Forelimb muscle (tissue), 1 donor: ENCODE data around the gene ZNF226. TPM values are rescaled to one million over a fixed set of nuclear protein-coding genes. Genes with fewer than 3 reads are reported as not detected.
"Not testable (repeated sequence)": the region's sequence is repeated elsewhere in the genome, so short reads cannot be mapped to it uniquely, and the experiment has no call there.

ENCODE experiments used
- DNase-seq: peaks from one replicate; pipeline ENCODE4 v3.0.0-alpha.2; 2013; ENCODE audit warnings: low read depth
- polyA plus RNA-seq: library from polyadenylated mRNA; unstranded; fragments of 120-200 nt; gene quantifications from one replicate; pipeline ENCODE4 v1.2.1, GENCODE V29; 2013; ENCODE audit not compliant: insufficient read length

Gene ZNF226
- polyA plus RNA-seq: 12.4 TPM

DNA sequence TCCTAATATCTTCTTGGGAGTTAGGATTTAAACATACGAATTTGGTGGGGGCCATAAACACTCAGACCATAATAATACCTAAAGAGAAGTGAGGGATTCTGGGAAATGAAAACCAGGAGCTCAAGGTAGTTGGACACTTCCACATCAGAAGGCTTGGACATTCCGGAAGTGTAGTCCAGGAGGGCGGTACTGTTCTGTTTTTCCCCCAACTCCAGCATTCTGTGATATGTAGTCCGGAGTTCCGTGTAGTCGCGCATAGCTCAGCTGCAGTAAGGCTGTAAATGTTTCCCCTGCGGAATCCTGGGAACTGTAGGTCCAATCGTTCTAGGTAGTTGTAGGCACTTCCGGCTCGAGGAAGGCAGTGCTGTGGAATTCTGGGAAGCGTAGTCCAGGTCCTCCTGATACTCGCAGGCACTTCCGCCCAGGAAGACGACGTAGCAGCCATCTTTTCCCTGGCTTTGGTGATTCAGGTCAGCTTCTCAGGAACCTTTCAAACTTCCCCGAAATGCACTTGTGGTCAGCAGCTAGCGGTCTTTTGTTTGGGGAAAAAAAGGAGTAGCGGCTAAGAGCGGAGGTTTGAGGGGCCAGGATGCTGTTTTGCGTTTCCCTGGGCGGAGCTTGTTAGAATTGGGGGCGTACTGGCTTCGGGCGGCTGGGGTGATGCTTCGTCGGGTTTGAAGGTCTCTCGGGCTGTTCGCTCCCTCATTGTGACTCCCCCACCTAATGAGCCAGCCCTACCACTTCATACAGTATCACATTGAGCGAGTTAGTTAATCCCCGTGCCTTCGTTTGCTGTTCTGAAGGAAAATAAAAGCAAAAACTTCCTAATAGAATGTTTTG lies at the start of gene ZNF226:
TSS of gene ZNF226 (plus strand) at position 428 of the 840 bp plus-strand sequence. CDS start 4,981 bp downstream, outside the sequence.
- DNase-seq: peak; percentile 99

DNA sequence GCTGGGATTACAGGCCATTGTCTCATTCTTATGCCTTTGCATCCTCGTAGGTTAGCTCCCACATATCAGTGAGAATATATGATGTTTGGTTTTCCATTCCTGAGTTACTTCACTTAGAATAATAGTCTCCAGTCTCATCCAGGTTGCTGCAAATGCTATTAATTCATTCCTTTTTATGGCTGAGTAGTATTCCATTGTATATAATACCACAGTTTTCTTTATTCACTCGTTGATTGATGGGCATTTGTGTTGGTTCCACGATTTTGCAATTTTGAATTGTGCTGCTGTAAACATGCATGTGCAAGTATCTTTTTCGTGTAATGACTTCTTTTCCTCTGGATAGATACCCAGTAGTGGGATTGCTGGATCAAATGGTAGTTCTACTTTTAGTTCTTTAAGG lies 43.7 kb upstream of the ZNF226 start:
- not testable (repeated sequence) for DNase-seq

DNA sequence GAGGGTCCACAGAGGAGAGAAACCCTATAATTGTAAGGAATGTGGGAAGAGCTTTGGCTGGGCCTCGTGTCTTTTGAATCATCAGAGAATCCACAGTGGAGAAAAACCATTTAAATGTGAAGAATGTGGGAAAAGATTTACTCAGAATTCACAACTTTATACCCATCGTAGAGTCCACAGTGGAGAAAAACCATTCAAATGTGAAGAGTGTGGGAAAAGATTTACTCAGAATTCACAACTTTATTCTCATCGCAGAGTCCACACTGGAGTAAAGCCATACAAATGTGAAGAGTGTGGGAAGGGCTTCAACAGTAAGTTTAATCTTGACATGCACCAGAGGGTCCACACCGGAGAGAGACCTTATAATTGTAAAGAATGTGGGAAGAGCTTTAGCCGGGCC lies 32.9 kb upstream of the ZNF226 start:
- no peak for DNase-seq

DNA sequence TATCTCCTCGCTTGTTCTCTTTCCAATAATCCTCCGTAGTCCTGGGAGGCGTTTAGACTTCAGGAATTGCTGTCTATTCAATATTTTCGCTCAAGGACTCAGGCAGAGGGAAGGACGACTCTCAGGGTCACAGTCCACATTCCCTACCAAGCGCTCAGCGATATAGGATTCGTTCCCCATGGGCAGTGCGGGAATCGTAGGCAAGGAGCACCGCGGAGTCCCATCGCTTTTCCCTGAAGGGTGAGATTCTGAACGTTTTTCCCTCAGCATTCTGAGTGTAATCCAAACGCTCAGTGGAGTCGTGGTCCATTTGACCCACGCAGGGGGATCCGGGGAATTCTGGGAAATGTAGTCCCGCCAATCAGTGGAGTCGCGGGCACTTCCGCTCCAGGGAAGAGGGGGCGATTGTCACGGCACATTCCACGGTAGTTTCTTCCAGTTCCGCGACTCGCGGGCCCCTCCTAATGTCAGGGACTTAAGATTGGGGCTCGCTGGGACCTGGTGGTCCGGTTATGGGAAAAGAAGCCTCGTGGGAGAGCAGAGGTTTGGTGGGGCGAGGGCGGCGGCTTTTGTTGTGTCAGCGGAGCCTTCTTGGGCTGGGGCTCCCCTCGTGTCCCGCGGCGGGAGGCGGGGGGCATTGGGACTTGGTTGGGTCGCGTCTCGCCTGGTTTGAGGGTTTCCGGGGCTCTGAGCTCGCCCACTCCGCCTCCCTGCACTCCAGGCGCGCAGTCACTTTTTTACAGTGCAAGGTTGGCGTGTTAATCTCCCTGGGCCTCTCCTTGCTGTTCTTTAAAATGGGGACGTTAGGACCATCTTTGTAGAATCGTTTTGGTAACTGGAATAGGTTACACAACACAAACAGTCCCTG lies 23.5 kb upstream of the ZNF226 start, which contains the start of gene ZNF234:
TSS of gene ZNF234 (plus strand) at position 364 of the 868 bp plus-strand sequence. CDS start 3,079 bp downstream, outside the sequence.
- peak; percentile 82 for DNase-seq

DNA sequence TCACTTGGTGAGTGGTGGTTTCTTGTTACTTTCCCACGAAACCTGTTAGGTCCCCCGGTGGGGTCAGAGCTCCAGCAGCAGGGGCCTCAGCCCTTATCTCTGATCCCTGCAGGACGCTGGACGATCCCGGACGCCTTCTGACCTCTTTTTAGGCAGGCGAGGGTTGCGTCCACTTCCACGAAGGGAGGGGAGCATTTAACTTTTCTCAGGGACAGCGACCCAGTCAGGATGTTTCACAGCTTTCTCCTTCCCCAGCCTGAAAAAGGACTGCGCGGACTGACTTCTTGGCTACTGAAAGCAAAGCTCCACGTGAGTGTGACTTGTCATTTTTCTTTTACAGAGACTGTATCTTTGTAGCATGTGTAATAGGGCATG lies 22.9 kb upstream of the ZNF226 start:
- no peak for DNase-seq

DNA sequence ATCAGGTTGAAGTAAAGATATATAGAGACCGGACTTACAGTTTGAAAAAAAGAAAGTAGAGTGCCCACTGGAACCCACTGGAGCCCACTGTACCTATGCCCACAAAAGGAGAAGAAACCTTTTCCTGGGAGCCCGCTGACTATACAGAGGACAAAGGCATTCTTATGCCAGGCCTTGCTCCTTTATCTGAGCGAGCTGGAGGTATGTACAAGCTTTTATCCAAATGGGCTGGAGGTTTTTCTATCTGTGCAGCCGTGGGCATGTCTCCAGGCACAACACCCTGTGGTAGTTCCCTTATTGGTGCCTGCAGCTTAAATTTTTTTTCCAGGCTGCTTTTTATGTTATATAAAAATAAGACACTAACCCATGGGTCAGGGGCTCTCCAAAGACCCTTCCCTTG lies 15.1 kb upstream of the ZNF226 start:
- DNase-seq: no peak

DNA sequence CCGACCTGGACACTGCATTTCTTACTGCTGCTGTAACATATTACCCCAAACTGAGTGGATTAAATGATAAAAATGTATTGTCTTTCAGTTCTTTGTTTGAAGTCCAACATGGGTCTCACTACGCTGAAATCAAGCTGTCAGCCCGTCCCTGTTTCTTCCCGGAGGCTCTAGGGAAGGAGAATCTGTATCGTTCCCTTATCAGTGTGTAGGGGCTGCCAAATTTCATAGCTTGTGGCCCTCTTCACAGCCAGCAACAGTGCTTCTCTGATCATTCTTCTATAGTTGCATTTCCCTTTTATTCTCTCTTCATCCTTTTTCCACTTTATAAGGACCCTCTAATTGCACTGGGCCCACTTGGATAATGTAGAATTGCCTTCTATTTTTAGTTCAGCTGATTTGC lies 13.4 kb upstream of the ZNF226 start:
- no peak for DNase-seq

DNA sequence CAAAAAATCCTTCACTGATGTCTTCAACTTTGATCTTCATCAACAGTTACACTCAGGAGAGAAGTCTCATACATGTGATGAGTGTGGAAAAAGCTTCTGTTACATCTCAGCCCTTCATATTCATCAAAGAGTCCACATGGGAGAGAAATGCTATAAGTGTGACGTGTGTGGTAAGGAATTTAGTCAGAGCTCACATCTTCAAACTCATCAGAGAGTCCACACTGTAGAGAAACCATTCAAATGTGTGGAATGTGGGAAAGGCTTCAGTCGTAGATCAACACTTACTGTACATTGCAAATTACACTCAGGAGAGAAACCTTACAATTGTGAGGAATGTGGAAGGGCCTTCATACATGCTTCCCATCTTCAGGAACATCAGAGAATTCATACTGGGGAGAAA lies 8.4 kb upstream of the ZNF226 start:
- DNase-seq: no peak

DNA sequence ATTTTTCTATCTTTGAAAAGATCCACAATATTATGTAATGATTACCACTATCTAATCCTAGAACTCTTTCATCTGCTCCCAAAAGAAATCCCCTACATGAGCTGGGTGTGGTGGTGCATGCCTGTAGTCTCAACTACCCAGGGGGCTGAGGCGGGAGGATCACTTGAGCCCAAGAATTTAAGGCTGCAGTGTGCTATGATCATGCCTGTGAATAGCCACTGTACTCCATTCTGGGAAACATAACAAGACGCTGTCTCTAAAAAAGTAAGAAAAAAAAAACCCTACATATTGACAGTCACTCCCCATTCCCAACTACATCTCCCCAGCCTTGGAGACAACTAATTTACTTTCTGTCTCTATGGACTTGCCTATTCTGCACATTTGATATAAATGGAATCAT lies 1.1 kb upstream of the ZNF226 start:
- no peak for DNase-seq

DNA sequence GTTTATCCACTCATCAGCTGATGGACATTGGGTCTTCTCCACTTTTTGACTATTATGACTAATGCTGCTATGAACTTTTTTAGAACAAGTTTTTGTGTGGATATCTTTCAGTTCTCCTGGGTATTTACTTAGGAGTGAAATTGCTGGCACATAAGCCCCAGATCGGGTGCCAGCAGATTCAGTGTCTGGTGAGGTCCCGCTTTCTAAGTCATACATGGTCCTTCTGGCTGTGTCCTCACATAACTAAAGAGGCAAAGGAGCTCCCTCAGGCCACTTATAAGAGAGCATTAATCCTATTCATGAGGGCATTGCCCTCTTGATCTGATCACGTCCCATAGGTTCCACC lies 600 bp upstream of the ZNF226 start:
- no peak for DNase-seq

DNA sequence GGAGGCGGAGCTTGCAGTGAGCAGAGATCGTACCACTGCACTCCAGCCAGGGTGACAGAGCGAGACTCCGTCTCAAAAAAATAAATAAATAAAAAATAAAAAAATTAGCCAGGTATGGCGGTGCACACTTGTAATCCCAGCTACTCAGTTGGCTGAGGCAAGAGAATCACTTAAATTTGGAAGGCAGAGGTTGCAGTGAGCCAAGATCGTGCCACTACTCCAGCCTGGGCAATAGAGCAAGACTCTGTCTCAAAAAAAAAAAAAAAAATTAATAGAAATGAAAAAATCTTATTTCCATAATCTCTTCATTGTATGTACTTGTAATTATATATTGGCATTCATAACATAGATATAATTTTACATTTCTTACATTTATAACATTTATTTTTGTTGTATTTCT lies 5.8 kb downstream of the ZNF226 start:
- not testable (repeated sequence) for DNase-seq

DNA sequence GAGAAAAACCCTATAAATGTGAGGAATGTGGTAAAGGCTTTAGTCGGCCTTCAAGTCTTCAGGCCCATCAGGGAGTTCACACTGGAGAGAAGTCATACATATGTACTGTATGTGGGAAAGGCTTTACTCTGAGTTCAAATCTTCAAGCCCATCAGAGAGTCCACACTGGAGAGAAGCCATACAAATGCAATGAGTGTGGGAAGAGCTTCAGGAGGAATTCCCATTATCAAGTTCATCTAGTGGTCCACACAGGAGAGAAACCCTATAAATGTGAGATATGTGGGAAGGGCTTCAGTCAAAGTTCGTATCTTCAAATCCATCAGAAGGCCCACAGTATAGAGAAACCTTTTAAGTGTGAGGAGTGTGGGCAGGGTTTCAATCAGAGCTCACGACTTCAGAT lies 11.7 kb downstream of the ZNF226 start:
- DNase-seq: no peak

DNA sequence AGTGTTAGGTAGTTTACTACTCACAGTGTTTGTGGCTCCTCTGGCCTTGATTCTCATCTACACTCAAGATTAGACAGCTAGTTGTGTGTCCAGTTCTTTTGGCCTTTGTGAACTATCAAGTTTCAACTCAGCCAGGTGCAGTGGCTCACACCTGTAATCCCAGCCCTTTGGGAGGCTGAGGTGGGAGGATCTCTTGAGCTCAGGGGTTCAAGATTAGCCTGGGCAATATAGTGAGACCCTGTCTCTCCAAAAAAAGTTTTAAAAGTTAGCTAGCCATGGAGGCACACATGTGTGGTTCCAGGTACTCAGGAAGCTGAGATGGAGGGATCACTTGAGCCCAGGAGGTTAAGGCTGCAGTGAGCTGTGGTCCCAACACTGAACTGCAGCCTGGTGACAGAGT lies 16.1 kb downstream of the ZNF226 start:
- DNase-seq: no peak

DNA sequence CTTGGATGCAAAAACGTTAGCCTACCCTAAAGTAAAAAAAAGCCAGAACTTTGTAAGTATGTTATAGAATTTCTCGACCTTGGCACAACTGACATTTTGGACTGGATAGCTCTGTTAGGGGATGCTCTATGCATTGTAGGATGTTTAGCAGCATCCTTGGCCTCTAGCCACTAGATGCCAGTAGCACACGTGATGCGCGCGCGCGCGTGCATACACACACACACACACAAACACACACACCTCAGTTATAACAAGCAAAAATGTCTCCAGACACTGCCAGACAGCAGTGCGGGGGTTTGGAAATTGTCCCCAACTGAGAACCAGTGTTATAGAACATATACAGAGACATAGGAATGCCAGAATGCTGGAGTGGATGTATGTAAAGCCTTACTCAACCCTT lies 17.2 kb downstream of the ZNF226 start:
- DNase-seq: no peak

DNA sequence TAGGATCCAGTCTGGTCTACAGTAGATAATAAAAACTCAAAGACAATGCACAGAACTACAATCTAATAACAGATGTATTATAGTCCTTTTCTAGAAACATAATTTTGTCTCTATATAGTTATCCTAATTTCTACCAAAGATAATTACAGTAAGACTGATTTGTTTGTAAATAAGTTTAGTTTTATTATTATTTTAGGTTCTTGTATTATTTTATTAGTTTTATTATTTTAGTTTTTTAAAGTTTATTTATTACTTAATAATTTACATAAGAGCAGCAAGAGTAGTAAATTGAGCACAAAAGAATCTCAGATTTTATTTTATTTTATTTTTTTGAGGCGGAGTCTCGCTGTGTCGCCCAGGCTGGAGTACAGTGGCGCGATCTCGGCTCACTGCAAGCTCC lies 25.1 kb downstream of the ZNF226 start:
- DNase-seq: no peak

DNA sequence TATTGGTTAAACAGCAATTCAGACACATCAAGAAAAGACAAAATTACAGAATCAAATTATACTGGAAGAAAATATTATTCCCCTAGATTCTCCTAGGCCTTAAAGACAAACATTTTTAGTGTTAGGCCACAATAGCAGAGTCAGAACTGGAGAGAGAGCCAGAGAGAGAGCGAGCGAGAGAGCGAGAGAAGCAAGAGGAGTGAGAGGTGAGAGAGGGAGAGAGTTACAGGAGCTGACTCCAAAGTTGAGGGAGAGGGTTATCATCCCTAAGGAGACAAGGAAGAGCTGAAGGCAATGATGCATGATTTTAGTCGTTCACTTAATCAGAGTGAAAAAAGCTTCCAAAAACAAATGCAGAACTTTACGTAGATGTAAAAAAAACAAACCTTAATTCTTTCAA lies 27.2 kb downstream of the ZNF226 start:
- no peak for DNase-seq

DNA sequence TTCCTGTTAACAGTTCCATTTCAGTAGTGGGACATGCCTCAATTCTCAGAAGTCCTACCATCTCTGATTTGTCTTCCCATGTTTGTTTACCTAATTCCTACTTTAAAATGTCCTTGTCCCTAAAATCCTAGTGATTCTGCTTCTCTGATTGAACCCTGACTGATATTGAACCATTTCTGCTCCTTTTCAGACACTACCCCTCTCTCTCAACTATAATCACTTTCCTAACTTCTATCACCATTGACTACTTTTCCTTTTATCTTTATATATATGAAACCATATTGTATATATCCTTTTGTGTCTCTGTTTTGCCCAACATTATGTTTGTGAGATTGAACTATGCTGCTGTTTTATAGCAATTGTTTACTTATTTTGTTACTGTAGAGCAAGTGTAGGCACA lies 31.9 kb downstream of the ZNF226 start:
- DNase-seq: no peak

DNA sequence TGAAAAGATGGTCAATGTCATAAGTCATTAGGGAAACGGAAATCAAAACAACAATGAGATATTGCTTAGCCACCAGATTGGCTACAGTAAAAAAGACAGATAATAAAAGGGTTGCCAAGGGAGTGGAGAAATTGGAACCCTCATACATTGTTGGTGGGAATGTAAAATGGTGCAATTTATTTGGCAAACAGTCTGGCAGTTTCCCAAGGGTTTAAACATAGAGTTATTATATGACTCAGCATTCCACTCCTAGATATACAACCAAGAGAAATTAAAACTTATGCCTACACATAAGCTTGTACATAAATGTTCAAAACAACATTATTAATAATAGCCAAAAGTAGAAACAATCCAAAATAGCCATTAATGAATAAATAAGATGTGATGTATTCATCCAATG lies 37.6 kb downstream of the ZNF226 start:
- DNase-seq: no peak

DNA sequence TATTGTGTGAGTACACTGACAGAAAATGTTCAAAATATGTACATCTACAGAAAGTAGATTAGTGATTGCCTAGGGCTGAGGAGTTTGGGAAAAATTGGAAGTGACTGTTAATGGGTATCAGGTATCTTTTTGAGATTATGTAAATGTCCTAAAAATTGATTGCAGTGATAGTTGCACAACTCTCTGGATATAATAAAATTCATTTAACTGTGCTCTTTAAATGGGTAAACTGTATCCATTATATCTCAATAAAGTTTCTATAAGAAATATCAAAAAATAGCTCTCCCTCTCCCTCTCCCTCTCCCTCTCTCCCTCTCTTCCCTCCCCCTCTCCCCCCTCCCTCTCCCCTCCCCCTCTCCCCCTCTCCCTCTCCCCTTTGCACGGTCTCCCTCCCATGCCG lies 38.1 kb downstream of the ZNF226 start:
- no peak for DNase-seq

DNA sequence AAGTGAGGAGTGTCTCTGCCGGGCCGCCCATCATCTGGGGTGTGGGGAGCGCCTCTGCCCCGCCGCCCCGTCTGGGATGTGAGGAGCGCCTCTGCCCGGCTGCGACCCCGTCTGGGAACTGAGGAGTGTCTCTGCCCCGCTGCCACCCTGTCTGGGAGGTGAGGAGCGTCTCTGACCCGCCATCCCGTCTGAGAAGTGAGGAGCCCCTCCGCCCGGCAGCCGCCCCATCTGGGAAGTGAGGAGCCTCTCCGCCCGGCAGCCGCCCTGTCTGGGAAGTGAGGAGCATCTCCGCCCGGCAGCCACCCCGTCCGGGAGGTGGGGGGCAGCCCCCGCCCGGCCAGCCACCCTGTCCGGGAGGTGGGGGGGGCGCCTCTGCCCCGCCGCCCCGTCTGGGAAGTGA lies 39.0 kb downstream of the ZNF226 start:
- not testable (repeated sequence) for DNase-seq

DNA sequence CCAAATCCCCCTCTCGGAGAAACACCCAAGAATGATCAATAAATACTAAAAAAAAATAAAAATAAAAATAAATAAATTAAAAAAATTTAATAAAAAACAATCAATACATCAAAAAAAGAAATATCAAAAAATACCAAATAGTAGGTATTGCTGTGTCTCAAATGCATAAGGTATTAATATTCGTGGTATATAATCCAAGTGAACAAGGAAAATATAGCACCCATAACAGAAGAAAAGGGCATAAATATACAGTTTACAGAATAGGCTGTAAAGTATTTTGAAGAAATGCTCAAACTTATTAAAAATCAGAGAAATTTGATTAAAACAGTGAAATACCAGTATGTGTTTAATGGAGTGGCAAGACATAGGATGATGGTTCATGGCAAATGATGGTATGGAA lies 39.9 kb downstream of the ZNF226 start:
- DNase-seq: no peak

DNA sequence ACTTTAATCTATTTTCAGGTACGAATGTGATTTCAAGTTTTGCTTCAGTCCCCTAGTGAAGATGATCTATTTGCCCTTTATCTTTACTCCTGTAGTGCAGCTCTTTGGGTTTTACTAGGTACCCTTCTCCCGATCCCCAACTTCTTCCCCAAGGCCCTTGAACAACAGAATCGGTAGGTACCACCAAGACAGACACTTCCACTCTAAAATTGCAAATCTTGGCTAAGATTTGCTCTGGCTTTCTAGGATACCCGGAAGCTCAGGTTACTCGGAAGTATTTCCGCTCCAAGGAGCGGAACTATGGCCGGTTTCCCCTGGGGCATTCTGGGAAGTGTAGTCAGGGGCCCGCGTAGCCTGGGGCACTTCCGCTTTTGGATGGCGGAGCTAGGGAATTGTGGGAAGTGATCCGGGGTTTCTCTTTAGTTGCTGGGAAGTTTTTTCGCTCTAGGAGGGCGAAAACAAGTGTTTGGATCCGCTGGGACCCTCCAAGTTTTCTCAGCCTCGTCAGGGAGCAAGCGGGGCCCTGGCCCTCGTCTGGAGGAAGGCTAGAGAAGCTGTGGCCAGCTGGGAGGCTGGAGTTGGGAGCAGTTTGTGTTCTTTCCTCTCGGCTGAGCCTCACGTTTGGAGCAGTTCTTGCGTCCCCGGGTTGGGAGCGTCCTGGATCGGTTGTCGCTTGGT lies 42.4 kb downstream of the ZNF226 start:
- DNase-seq: peak; percentile 91
